ENCODE measurements around the gene OPN5. TPM values are rescaled to one million over a fixed set of nuclear protein-coding genes. Genes with fewer than 3 reads are reported as not detected.

OPN5 gene
- total RNA-seq, 4 donors from 2014 or later = not detected

GRCh38 chr6:47862731-47863130 lies 80.9 kb downstream of the OPN5 start:
- Histone ChIP-seq H3K27me3 (no peaks in the 10 kb centered on the region), H3K4me1 (no peaks in the 10 kb centered on the region), H3K9me3 (no peaks in the 10 kb centered on the region), H3K4me3 (no peak overlapping the region), H3K36me3 (no peaks in the 10 kb centered on the region), H3K27ac (replicated peaks in 1 of 4) (no peak overlapping the region)
- intact Hi-C loops (cut with DNase I) = no loop called here
- 75% methylated on average over 1 of the region's 1 CpG for WGBS
- TF ChIP-seq, protein P1, sequence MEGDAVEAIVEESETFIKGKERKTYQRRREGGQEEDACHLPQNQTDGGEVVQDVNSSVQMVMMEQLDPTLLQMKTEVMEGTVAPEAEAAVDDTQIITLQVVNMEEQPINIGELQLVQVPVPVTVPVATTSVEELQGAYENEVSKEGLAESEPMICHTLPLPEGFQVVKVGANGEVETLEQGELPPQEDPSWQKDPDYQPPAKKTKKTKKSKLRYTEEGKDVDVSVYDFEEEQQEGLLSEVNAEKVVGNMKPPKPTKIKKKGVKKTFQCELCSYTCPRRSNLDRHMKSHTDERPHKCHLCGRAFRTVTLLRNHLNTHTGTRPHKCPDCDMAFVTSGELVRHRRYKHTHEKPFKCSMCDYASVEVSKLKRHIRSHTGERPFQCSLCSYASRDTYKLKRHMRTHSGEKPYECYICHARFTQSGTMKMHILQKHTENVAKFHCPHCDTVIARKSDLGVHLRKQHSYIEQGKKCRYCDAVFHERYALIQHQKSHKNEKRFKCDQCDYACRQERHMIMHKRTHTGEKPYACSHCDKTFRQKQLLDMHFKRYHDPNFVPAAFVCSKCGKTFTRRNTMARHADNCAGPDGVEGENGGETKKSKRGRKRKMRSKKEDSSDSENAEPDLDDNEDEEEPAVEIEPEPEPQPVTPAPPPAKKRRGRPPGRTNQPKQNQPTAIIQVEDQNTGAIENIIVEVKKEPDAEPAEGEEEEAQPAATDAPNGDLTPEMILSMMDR (IDR thresholded peaks at IDR 0.05) = no peak
- DNase-seq (ENCODE audit: extremely low spot score) = no peak

DNA sequence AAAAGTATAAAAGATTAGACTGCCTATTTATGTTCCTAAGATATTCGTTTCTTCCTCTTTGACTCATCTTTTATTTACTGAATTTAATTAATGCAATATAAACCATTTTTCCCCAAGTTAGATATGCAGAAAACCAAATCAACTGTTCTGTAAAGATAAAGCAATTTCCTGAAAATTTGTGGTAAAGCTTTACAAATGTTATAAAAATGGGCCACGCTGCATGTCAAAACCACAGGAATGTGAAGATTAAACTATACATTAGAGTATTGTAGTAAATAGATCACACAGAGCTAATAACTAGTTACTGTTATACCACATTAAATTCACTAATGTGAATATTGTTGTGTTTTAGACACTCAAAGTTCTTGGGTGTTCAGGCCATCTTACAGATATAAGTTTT lies 83.4 kb downstream of the OPN5 start:
- Histone ChIP-seq H3K27ac (replicated peaks in 1 of 4) (no peak overlapping the region), H3K36me3 (no peaks in the 10 kb centered on the region), H3K4me1 (no peaks in the 10 kb centered on the region), H3K27me3 (no peaks in the 10 kb centered on the region), H3K4me3 (no peak overlapping the region), H3K9me3 (no peaks in the 10 kb centered on the region)
- WGBS = 49% methylated on average over 2 of the region's 2 CpGs
- no peak for DNase-seq (ENCODE audit: extremely low spot score)
- intact Hi-C loops (cut with DNase I) = no loop called here
- TF ChIP-seq POLR2A (IDR thresholded peaks at IDR 0.05; ENCODE audit: low read depth) (no peak), POLR2AphosphoS5 (IDR thresholded peaks at IDR 0.05) (no peak), EP300 (IDR thresholded peaks at IDR 0.05) (no peak)
- TF ChIP-seq, protein P1 (IDR thresholded peaks at IDR 0.05) = no peak

DNA sequence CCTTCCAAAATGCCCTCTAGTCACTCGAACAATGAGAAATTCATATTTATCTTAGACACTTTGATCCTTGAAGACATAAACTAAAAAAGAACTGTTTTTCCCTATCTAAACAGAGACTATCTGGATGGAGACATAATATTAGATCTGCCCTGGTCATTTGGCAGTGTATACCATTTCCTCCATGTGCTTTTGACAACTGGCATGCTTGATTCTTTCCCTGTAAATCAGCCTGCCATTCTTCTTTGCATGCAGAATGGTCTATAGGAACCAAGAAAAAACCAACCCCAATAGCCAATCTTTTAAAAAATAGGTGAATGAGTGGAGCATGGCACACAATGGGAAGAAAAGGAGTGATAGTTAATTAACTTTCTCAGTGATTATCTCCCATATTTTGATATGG lies 93.8 kb downstream of the OPN5 start:
- DNase-seq (ENCODE audit: extremely low spot score) = no peak
- intact Hi-C loops (cut with DNase I) = no loop called here
- H3K27me3 ChIP-seq = no peaks in the 10 kb centered on the region
- no peaks in the 10 kb centered on the region for H3K9me3 ChIP-seq
- no peak overlapping the region for H3K27ac ChIP-seq (replicated peaks in 1 of 4)
- H3K4me1 ChIP-seq = no peaks in the 10 kb centered on the region
- no peak for TF ChIP-seq POLR2AphosphoS5 (IDR thresholded peaks at IDR 0.05)
- no peak for TF ChIP-seq POLR2A (IDR thresholded peaks at IDR 0.05; ENCODE audit: low read depth)
- TF ChIP-seq, protein P1 (IDR thresholded peaks at IDR 0.05) = no peak
- no peak for TF ChIP-seq EP300 (IDR thresholded peaks at IDR 0.05)
- H3K36me3 ChIP-seq = no peaks in the 10 kb centered on the region
- no peak overlapping the region for H3K4me3 ChIP-seq
- WGBS = 81% methylated on average over 1 of the region's 1 CpG

Small RNA genes lying within 50 kb of the gene (small RNA-seq; reads per million reads assigned to genes)
- gene RNU1-105P = 0 reads per million in 3 donors

Other genes with a start within 250 kb of the OPN5 start
- gene ADGRF4, start 83.5 kb upstream of the OPN5 start, total RNA-seq = under 1 TPM; 0.17 to 0.52 (median 0.37) TPM

All from esophagus muscularis mucosa (tissue), 4 donors.